CD4-positive, alpha-beta T cell treated with Interleukin-4 for 4 hours (primary cell): ENCODE results near the gene CLDN16.

Source experiments
- DNase-seq: peaks from one replicate; pipeline ENCODE4 v3.0.0-alpha.2; 2020

The CLDN16 gene

GRCh38 chr3:190387578-190388213 is at the start of gene CLDN16:
Gene CLDN16, plus strand, starts transcription at chr3:190388163. Its CDS starts 167 bp downstream, at chr3:190388330.
- no peak for DNase-seq

DNA sequence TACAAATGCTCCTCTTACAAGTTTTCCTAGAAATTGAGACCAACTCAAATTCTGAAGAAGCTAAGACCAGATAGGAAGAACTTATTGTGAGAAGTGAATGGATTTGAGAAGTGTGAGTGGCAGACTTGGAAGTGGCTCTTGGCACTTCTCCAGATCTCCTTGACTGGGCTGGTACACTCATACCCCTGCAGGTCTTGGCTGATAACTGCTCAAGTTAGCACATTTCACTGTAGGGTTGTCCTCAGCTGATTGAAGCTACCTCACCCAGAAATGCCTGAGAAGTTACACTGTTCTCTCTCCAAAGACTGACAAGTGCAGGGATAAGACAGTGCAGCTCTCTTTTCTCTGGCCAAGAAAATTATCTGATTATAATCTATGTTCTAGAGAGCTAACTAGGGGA is 49.2 kb upstream of the CLDN16 start:
- DNase-seq, result no peak

GRCh38 chr3:190339130-190339529 is 48.8 kb upstream of the CLDN16 start:
- DNase-seq, result no peak

GRCh38 chr3:190340071-190340470 is 47.9 kb upstream of the CLDN16 start:
- DNase-seq, result no peak

DNA sequence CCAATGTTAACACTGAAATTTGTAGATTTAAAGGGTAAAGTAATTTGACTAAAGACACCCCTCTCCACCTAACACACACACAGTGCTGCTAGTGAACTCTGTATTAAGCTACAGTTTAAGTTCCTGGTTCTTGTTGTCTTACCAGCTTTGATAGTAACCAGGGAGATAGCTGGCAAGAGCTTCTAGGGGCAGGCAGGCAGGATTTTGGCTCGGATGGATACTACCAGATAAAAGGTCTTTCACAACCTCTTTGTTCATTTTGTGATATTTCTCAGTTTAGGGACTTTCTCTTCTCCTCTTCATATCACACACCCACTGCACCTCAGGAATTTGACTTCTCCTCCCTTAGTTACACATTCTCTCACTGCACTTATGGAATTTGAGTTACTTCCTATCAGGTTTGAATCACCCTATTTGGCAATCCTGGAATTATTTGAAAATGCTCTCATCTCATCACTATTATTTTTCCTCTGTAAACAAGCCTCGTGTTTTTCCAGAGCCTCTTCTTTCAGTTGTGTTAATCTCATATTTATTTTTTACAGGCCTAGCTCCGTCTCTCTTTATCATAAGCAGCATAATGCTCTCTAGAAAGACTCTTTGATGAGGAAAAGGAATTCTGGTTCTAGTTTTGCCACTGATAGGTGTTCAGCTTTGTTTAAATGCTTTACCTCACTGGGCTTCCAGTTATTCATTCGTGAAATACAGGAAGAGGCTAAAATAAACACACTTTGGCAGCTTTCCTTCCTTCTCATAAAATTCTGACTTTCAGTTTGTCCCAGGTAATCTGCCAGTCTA is 42.7 kb upstream of the CLDN16 start:
- no peak for DNase-seq

- DNase-seq, result no peak
These were observed 42.1 kb upstream of the CLDN16 start for GRCh38 chr3:190345878-190346277.

DNA sequence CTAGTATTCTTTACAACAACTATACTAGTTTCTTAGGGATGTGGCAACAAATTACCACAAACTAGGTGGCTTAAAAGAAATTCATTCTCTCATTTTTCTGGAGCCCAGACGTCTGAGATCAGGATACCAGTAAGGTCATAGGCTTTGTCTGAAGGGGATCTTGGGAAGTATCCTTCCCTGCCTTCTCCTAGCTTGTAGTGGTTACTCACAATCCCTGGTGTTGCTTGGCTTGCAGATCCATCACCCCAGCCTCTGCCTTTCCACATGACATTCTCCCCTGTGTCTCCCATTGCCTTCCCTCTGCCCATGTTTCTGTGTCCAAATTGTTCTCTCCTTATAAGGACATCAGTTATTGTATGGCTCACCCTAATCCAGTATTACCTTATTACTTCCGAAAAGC is 41.4 kb upstream of the CLDN16 start:
- DNase-seq, result no peak

GRCh38 chr3:190352861-190353457 is 35.0 kb upstream of the CLDN16 start:
- DNase-seq, result no peak

- no peak for DNase-seq
These were observed 31.7 kb upstream of the CLDN16 start for GRCh38 chr3:190356246-190356645.

- no peak for DNase-seq
These were observed 30.5 kb upstream of the CLDN16 start for GRCh38 chr3:190357468-190357867.

DNA sequence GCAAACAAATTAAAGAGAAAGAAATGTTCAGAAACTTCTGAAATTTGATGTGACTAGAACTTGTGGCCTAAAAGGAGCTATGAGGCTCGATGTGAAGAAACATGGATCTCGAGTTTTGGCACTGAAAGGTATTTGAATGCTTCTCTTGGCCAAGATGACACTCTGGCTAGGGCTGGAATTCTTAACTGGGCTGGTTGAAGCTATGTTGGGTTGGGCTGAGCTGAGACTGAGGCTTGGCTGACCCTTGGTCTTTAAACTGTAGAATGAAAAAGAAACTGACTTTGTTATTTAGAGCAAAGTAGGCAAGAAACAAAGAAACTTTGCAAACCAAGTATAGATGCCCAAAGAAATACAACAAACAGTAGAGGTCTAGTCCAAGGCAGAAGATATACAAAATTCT is 28.1 kb upstream of the CLDN16 start:
- DNase-seq, result no peak

DNA sequence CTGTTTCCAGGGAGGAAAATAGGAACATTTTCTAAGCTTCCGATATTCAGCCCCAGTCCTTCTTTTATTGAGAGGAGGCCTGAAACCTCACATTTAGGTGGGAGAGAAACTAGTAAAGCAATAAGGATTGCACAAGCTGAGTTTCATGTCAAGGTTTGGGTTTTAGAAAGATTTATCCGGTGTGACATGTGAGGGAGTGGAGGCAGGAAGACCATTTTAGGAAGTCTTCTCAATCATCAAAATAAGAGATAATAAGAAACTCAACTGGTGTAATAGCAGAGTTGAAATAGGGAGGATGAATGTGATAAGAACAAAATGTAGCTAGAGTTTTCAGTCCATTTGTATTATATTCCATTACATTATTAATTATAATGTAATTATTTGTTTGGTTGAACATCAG is 27.7 kb upstream of the CLDN16 start:
- no peak for DNase-seq

- no peak for DNase-seq
These were observed 26.2 kb upstream of the CLDN16 start for GRCh38 chr3:190361791-190362190.

GRCh38 chr3:190362258-190362657 is 25.7 kb upstream of the CLDN16 start:
- DNase-seq, result no peak

- no peak for DNase-seq
These were observed 21.8 kb upstream of the CLDN16 start for GRCh38 chr3:190366133-190366532.

DNA sequence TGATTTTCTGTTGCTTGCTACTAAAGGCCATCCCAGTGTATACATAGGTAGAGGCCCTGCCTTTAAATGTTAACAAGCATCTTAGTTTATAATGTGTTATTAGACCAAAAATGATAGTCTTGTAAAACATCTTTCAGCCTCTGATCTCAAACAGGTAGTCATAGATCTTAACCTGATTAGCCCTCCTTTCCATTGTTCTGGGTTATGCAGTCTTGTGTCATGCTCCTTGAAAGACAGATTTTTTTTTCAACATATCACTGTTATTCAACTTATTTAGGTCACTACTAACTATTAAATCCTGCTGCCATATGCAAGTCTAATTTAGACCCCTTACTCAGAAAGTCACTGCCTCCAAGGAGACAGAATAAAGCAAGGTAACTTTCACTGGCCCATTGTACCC is 19.1 kb upstream of the CLDN16 start:
- no peak for DNase-seq

DNA sequence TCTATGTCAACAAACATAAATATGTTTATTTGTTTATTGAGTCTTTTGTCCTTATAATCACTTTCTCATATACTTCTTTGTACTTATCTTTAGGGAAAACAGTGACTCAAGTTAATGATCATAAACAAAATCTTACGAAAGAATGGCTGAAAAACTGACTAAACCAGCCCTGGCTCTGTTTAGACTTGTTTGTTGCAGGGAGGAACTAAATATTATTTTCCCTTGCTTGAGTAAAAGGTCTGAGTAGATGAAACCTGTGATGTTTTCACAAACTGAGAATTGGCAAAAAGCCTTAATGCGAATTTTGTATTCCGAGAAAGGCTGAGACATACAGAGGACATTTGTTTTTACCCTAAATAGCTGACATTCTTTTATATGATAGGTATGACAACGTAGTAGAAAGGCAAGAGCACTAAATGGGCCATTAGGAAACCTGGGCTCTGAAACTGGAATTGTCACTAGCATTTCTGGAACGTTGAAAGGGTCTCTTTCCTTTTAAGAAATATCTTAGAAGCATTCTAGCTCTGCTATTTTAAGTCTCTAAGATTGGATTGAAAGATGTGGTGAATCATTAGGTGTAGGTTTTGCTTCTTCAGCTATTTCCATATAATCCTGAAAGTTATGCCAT is 18.2 kb upstream of the CLDN16 start:
- DNase-seq, result no peak

DNA sequence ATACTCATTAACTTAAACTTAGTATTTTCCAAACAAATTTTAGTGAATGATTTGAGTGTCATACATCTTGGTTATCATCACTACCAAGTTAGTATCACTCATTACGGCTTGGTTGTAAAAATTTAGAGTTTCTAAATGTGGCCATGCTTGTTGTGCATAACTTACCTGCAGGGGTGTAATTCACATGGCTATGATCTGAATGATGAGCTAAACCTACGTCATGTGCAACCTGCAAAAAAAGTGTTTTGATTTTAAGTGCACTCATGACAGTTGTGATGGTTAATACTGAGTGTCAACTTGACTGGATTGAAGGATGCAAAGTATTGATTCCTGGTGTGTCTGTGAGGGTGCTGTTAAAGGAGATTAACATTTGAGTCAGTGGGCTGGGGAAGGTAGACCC is 17.6 kb upstream of the CLDN16 start:
- no peak for DNase-seq

DNA sequence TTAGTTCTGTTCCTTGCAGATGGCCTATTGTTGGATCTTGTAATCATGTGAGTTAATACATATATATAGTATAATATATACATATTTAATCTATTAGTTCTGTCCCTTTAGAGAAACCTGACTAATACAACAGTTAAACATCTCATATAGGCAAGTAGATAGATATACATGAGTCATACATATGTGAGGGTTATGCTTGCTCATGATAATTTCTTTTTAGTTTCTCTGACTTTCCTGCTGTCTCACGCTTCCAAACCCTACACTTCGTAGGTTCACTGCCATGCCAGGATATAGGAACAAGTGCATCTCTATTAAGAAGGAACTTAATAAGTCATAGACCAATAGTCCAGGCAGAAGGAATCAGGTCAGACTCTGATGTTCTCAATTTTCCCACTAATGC is 16.8 kb upstream of the CLDN16 start:
- no peak for DNase-seq

DNA sequence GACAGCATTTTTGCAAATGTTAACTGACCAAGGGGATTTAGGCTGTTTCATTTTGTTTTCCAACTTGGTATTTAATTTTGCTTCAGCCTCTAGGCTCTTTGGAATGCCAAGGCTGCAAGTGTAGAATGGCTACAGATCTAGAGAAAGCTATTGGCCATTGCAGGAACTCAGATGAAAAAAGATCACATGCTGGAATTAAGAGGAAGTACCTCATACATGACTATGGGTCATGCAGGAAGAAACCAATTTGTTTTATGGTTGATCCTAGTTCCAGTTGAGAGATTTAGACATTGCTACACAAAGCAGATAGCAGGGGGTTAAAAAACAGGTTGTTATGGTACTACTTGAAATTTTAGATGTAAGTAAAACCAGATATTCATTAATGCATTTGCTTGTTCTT is 12.7 kb upstream of the CLDN16 start:
- DNase-seq, result no peak

- no peak for DNase-seq
These were observed 12.3 kb upstream of the CLDN16 start for GRCh38 chr3:190375671-190376070.

DNA sequence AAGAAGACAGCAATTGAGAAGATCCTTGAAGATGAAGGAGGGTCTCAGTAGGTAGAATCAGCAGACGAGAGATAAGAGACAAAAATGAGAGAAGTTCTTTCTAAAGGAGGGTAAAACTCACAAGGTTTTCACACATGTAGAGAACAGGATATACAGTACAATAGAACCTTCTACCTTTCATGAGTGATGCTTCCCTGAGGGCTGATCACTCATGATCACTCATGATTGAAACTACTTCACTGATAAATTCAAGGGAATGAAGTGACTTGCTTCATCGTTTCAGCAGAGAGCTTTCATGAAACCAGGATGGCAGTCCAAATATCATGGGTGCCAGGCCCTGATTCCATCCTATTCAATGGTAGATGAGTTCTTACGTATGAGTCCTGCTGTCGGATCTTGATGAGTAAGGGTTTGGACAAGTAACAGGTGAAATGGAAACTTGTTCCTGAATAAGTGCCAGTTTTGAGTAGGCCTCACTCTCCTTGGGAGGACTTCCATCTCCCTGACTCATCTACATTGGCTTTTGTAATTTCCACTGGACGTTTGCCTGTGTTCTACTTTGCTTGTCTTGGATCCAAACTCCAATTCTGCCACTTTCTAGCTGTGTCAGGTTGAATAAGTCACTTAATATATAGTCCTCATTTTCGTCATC is 9.6 kb upstream of the CLDN16 start:
- no peak for DNase-seq

DNA sequence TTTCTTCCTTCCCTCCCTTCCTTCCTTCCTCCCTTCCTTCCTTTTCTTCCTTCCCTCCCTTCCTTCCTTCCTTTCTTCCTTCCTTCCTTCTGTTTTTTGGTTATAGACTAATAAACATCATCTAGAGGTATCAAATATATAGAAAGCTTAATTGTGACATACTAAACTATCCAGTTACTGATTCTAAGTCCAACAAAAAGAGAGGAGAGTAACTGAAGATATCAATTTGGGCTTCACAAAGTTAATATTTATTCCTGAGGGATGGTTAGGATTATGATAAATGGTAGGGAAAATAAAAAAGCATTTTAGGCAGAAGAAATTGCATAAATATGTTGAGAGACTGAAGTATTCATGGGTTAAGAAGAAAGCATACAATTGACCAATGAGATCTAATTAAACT is 7.8 kb upstream of the CLDN16 start:
- DNase-seq, result no peak
